ENCODE measurements around the gene KIF13A.

DNA sequence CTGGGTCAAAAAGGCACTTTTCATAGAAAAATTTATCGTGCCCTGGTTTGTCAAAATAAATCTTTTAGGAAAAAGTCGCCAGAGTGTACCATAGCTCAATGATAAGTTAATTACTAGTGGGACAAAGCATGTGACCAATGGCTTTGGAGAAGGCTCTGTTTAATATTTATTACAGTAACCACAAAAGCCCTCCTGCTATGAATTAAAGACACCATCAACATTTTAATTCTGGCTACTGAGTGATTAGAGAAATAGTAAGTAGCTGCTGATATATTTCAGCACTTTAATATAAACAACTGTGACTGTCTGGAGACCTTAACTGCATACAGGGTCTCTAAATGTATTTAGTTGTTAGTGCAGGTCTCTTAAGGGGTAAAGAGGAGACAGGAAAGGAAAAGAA is 38.3 kb downstream of the KIF13A start:
- TF ChIP-seq RFX7 (CRISPR knock-in tag; IDR thresholded peaks at IDR 0.05) (no peak), FOSL1 (tag; conservative IDR thresholded peaks at IDR 0.05) (no peak), KLF10 (CRISPR knock-in tag; IDR thresholded peaks at IDR 0.05) (no peak), POLR2AphosphoS5 (IDR thresholded peaks at IDR 0.05; ENCODE audit: control insufficient read depth, insufficient read depth, low read depth, low read length) (no peak), MEF2D (tag; conservative IDR thresholded peaks at IDR 0.05; ENCODE audit: low read depth) (no peak)
